ENCODE data around the gene SMIM41. TPM values are rescaled to one million over a fixed set of nuclear protein-coding genes. Genes with fewer than 3 reads are reported as not detected.

The SMIM41 gene
- total RNA-seq, 1 experiment from 2014 or later = not detected

GRCh38 chr12:52139147-52139546 lies 59.6 kb downstream of the SMIM41 start:
- ATAC-seq = no peak
- no peaks in the 10 kb centered on the region for H3K27me3 ChIP-seq (ENCODE audit: control insufficient read depth, insufficient read depth, low read length)
- H3K27ac ChIP-seq (ENCODE audit: low read length) = no peak overlapping the region
- no peaks in the 10 kb centered on the region for H3K9me3 ChIP-seq (ENCODE audit: control insufficient read depth, insufficient read depth, low read depth, low read length)
- CTCF ChIA-PET = no interaction called here
- POLR2A ChIA-PET = no interaction called here
- no peak overlapping the region for H3K4me3 ChIP-seq (ENCODE audit: low read depth in 2 of 2, low read length in 2 of 2)
- TF ChIP-seq POLR2AphosphoS5 (IDR thresholded peaks at IDR 0.05; ENCODE audit: low read depth, low read length) = no peak
- TF ChIP-seq REST (IDR thresholded peaks at IDR 0.05; ENCODE audit: insufficient read depth in 1 of 2, low read depth in 2 of 2, low read length in 1 of 2) = no peak
- TF ChIP-seq, protein P1, sequence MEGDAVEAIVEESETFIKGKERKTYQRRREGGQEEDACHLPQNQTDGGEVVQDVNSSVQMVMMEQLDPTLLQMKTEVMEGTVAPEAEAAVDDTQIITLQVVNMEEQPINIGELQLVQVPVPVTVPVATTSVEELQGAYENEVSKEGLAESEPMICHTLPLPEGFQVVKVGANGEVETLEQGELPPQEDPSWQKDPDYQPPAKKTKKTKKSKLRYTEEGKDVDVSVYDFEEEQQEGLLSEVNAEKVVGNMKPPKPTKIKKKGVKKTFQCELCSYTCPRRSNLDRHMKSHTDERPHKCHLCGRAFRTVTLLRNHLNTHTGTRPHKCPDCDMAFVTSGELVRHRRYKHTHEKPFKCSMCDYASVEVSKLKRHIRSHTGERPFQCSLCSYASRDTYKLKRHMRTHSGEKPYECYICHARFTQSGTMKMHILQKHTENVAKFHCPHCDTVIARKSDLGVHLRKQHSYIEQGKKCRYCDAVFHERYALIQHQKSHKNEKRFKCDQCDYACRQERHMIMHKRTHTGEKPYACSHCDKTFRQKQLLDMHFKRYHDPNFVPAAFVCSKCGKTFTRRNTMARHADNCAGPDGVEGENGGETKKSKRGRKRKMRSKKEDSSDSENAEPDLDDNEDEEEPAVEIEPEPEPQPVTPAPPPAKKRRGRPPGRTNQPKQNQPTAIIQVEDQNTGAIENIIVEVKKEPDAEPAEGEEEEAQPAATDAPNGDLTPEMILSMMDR (IDR thresholded peaks at IDR 0.05) = no peak
- no peak for TF ChIP-seq TCF7L2 (IDR thresholded peaks at IDR 0.05; ENCODE audit: low read depth, low read length)
- TF ChIP-seq SIN3A (IDR thresholded peaks at IDR 0.05; ENCODE audit: borderline replicate concordance, insufficient read depth, low read depth, low read length) = no peak
- no TSS peak for BruUV-seq (replicated peaks)
- in situ Hi-C loops (cut with HindIII; ENCODE audit: low pct_unique_long_range_greater_than_20kb, low sequenced_read_pairs) = no loop called here
- intact Hi-C loops (cut with micrococcal nuclease; ENCODE audit: unreplicated experiment) = loop anchor here (5.0 kb wide), 1 partner anchor 733 kb away; no protein-coding TSS in a partner anchor
- DNase-seq (ENCODE audit: low read depth, low spot score) = no peak
- H3K4me1 ChIP-seq (ENCODE audit: control insufficient read depth, insufficient read depth, low read length) = peaks cover 7% of the 10 kb centered on the region
- no peaks in the 10 kb centered on the region for H3K36me3 ChIP-seq (ENCODE audit: control insufficient read depth, insufficient read depth, low read length)

GRCh38 chr12:52139579-52140062 lies 60.1 kb downstream of the SMIM41 start:
- ChIA-PET CTCF (no interaction called here), POLR2A (no interaction called here)
- H3K27me3 ChIP-seq (ENCODE audit: control insufficient read depth, insufficient read depth, low read length) = no peaks in the 10 kb centered on the region
- no peak for DNase-seq (ENCODE audit: low read depth, low spot score)
- no TSS peak for BruUV-seq (replicated peaks)
- H3K4me1 ChIP-seq (ENCODE audit: control insufficient read depth, insufficient read depth, low read length) = peaks cover 9% of the 10 kb centered on the region
- intact Hi-C loops (cut with micrococcal nuclease; ENCODE audit: unreplicated experiment) = loop anchor here (5.0 to 10.0 kb wide), 2 partner anchors 445 to 733 kb away; no protein-coding TSS in a partner anchor
- in situ Hi-C loops (cut with HindIII; ENCODE audit: low pct_unique_long_range_greater_than_20kb, low sequenced_read_pairs) = no loop called here
- ATAC-seq = peak; percentile 73
- no peak overlapping the region for H3K4me3 ChIP-seq (ENCODE audit: low read depth in 2 of 2, low read length in 2 of 2)
- no peak for TF ChIP-seq TCF7L2 (IDR thresholded peaks at IDR 0.05; ENCODE audit: low read depth, low read length)
- TF ChIP-seq REST (IDR thresholded peaks at IDR 0.05; ENCODE audit: insufficient read depth in 1 of 2, low read depth in 2 of 2, low read length in 1 of 2) = no peak
- TF ChIP-seq, protein P1 (IDR thresholded peaks at IDR 0.05) = peak; percentile 97
- no peak overlapping the region for H3K27ac ChIP-seq (ENCODE audit: low read length)
- no peaks in the 10 kb centered on the region for H3K36me3 ChIP-seq (ENCODE audit: control insufficient read depth, insufficient read depth, low read length)
- H3K9me3 ChIP-seq (ENCODE audit: control insufficient read depth, insufficient read depth, low read depth, low read length) = no peaks in the 10 kb centered on the region

Measured in Panc1 (cell line).